Ishikawa (cell line): ENCODE data around the gene DNAH9.

Source experiments
- CEBPB ChIP-seq: IDR thresholded peaks from 2 replicates; pipeline ENCODE4 v1.6.1; 2012
- CREB1 ChIP-seq: IDR thresholded peaks from 2 replicates; pipeline ENCODE4 v1.6.1; 2012; ENCODE audit warnings: low read depth
- EGR1 ChIP-seq: IDR thresholded peaks from 2 replicates; pipeline ENCODE4 v1.6.1; 2012
- EP300 ChIP-seq: IDR thresholded peaks from 2 replicates; pipeline ENCODE4 v1.6.1; 2012; ENCODE audit warnings: borderline replicate concordance
- MAX ChIP-seq: IDR thresholded peaks from 2 replicates; pipeline ENCODE4 v1.6.1; 2012
- RAD21 ChIP-seq: IDR thresholded peaks from 2 replicates; pipeline ENCODE4 v1.6.1; 2012; ENCODE audit warnings: low read depth
- REST ChIP-seq: IDR thresholded peaks from 2 replicates; pipeline ENCODE4 v1.6.1; 2012; ENCODE audit warnings: low read depth, mild to moderate bottlenecking
- TAF1 ChIP-seq: IDR thresholded peaks from 2 replicates; pipeline ENCODE4 v1.6.1; 2012; ENCODE audit warnings: low read depth, mild to moderate bottlenecking
- TEAD4 ChIP-seq: IDR thresholded peaks from 2 replicates; pipeline ENCODE4 v1.6.1; 2012
- USF1 ChIP-seq: IDR thresholded peaks from 2 replicates; pipeline ENCODE4 v1.6.1; 2012
- YY1 ChIP-seq: IDR thresholded peaks from 2 replicates; pipeline ENCODE4 v1.6.1; 2012; ENCODE audit warnings: low read depth
- ZBTB7A ChIP-seq: IDR thresholded peaks from 2 replicates; pipeline ENCODE4 v1.6.1; 2012; ENCODE audit warnings: low read depth

- TF ChIP-seq YY1: no peak
- no peak for TF ChIP-seq TAF1
- no peak for TF ChIP-seq CEBPB
- no peak for TF ChIP-seq REST
- TF ChIP-seq CREB1: no peak
- no peak for TF ChIP-seq EP300
- TF ChIP-seq MAX: no peak
- TF ChIP-seq ZBTB7A: no peak
- no peak for TF ChIP-seq RAD21
- no peak for TF ChIP-seq USF1
- TF ChIP-seq EGR1: no peak
- no peak for TF ChIP-seq TEAD4
Measured at GRCh38 chr17:11564589-11565380, 33.5 kb upstream of the DNAH9 start.
